HEK293T (cell line): Measurements from ENCODE around the gene SMIM1.

ENCODE experiments used
- ARNT ChIP-seq: fragments of 450-650 bp; IDR thresholded peaks from 2 replicates; pipeline ENCODE4 v1.6.1; 2017; ENCODE audit warnings: mild to moderate bottlenecking
- BHLHE40 ChIP-seq: fragments of 450-650 bp; IDR thresholded peaks from 2 replicates; pipeline ENCODE4 v1.6.1; 2016; ENCODE audit warnings: mild to moderate bottlenecking, moderate library complexity, borderline replicate concordance
- CTBP1 ChIP-seq: fragments of 450-650 bp; IDR thresholded peaks from 2 replicates; pipeline ENCODE4 v1.6.1; 2016; ENCODE audit warnings: borderline replicate concordance
- ELF4 ChIP-seq: fragments of 450-650 bp; IDR thresholded peaks from 2 replicates; pipeline ENCODE4 v1.6.1; 2017; ENCODE audit warnings: antibody characterized with exemption
- FOXA1 ChIP-seq: fragments of 450-650 bp; IDR thresholded peaks from 2 replicates; pipeline ENCODE4 v1.6.1; 2016; ENCODE audit warnings: mild to moderate bottlenecking
- FOXK2 ChIP-seq: fragments of 450-650 bp; IDR thresholded peaks from 2 replicates; pipeline ENCODE4 v1.6.1; 2016; ENCODE audit warnings: mild to moderate bottlenecking
- FOXM1 ChIP-seq: fragments of 450-650 bp; IDR thresholded peaks from 2 replicates; pipeline ENCODE4 v1.6.1; 2017; ENCODE audit warnings: mild to moderate bottlenecking, borderline replicate concordance
- HDGF ChIP-seq: fragments of 450-650 bp; IDR thresholded peaks from 2 replicates; pipeline ENCODE4 v1.6.1; 2017; ENCODE audit warnings: antibody characterized with exemption, borderline replicate concordance
- L3MBTL2 ChIP-seq: fragments of 450-650 bp; conservative IDR thresholded peaks from 2 replicates; pipeline ENCODE4 v1.6.1; 2016; ENCODE audit warnings: mild to moderate bottlenecking
- NFRKB ChIP-seq: fragments of 450-650 bp; IDR thresholded peaks from 2 replicates; pipeline ENCODE4 v1.6.1; 2016; ENCODE audit warnings: mild to moderate bottlenecking, moderate library complexity
- SP1 ChIP-seq: fragments of 450-650 bp; IDR thresholded peaks from 2 replicates; pipeline ENCODE4 v1.6.1; 2017
- SUZ12 ChIP-seq: fragments of 450-650 bp; IDR thresholded peaks from 2 replicates; pipeline ENCODE4 v1.6.1; 2016; ENCODE audit warnings: mild to moderate bottlenecking
- TARDBP ChIP-seq: fragments of 450-650 bp; IDR thresholded peaks from 2 replicates; pipeline ENCODE4 v1.6.1; 2016
- ZNF384 ChIP-seq: fragments of 450-650 bp; IDR thresholded peaks from 2 replicates; pipeline ENCODE4 v1.6.1; 2016

DNA sequence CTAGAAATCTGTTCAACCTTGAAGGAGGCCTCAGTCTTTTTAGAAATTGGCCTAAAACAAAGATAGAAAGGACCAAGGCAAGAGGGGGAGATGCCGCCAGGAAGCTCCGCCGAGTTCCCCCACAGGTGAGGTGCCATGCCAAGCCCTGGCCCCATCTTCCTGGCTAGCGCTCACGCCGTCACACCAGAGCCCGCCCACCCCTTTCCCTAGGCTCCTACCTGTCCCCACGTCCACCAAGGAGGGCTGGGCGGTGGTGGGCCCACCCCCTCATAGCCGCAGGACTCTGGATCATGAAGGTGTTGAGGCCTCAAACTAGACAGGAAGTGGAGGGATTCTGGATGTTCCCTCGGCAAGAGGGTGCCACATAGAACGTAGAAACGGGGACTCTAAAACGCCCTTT, 35.8 kb upstream of the SMIM1 start:
- TF ChIP-seq TARDBP = no peak
- TF ChIP-seq FOXA1 = no peak
- no peak for TF ChIP-seq FOXK2
- TF ChIP-seq FOXM1 = no peak
- no peak for TF ChIP-seq ELF4
- TF ChIP-seq BHLHE40 = no peak
- no peak for TF ChIP-seq ZNF384
- no peak for TF ChIP-seq NFRKB
- no peak for TF ChIP-seq SP1
- TF ChIP-seq HDGF = no peak
- TF ChIP-seq ARNT = no peak
- no peak for TF ChIP-seq L3MBTL2
- no peak for TF ChIP-seq SUZ12
- no peak for TF ChIP-seq CTBP1
